ENCODE data around the gene COL17A1.

DNA sequence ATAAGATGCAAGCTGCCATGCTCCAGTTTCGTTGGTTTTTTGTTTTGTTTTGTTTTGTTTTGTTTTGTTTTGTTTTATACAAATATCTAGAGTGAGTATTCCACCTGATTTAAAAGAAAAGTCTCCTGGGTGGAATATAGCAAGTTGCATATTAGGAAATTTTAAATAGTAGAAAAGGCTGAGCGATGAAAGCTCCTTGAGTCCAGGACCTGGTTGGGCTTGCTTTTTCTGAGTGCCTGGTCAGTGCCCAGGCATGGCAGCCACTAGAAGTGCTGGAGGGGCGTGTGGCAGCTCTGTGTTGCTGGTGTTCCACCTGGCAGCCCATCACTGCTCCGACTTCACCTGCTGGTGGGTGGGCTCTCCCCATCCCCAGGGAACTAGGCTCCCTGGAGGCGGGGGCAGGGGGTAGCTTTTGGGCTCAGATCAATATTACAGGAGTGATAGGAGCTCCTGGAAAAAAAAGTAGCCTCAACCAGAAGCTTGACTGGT, 8.0 kb downstream of the COL17A1 start:
- TF ChIP-seq CTCF (IDR thresholded peaks at IDR 0.05), result no peak
- no peak for TF ChIP-seq POLR2A (IDR thresholded peaks at IDR 0.05; ENCODE audit: low read depth)
- TF ChIP-seq EP300 (IDR thresholded peaks at IDR 0.05), result no peak
- no peak for TF ChIP-seq POLR2AphosphoS5 (IDR thresholded peaks at IDR 0.05)

Data from esophagus muscularis mucosa (tissue), 4 donors.